Loucy (cell line): ENCODE results near the gene CAPN11.

ENCODE experiments used
- H2AFZ ChIP-seq: fragments of 200-600 bp; sonication (generic); 2 replicates; pipeline ENCODE4 v1.6.0; 2016; ENCODE audit warnings: antibody characterized with exemption, mild to moderate bottlenecking, low read length, moderate library complexity
- H3F3A ChIP-seq: fragments of 200-600 bp; 2 replicates; pipeline ENCODE4 v1.6.0; 2016; ENCODE audit warnings: antibody characterized with exemption, low read depth, mild to moderate bottlenecking
- H3K27me3 ChIP-seq: fragments of 200-600 bp; sonication (generic); 2 replicates; pipeline ENCODE4 v1.6.1; 2014; ENCODE audit warnings: low read length, mild to moderate bottlenecking; ENCODE audit not compliant: insufficient read depth, poor library complexity, severe bottlenecking
- H3K36me3 ChIP-seq: fragments of 200-600 bp; sonication (generic); 2 replicates; pipeline ENCODE4 v1.6.1; 2016; ENCODE audit warnings: low read length; ENCODE audit not compliant: insufficient read depth
- H3K4me1 ChIP-seq: fragments of 200-600 bp; sonication (generic); 2 replicates; pipeline ENCODE4 v1.5.1; 2014; ENCODE audit warnings: low read length, mild to moderate bottlenecking; ENCODE audit not compliant: insufficient read depth, poor library complexity, severe bottlenecking
- H3K4me2 ChIP-seq: fragments of 200-600 bp; sonication (generic); 2 replicates; pipeline ENCODE4 v1.6.0; 2014; ENCODE audit warnings: antibody characterized with exemption, low read length, low read depth, mild to moderate bottlenecking; ENCODE audit not compliant: poor library complexity, severe bottlenecking
- H3K4me3 ChIP-seq: fragments of 200-600 bp; sonication (generic); 2 replicates; pipeline ENCODE4 v1.5.1; 2014; ENCODE audit warnings: low read length, mild to moderate bottlenecking, mixed read lengths; ENCODE audit not compliant: poor library complexity, severe bottlenecking
- H3K79me2 ChIP-seq: fragments of 200-600 bp; sonication (generic); 2 replicates; pipeline ENCODE4 v1.6.1; 2014; ENCODE audit warnings: low read length; ENCODE audit not compliant: insufficient read depth
- H3K9ac ChIP-seq: fragments of 200-600 bp; sonication (generic); 2 replicates; pipeline ENCODE4 v1.6.0; 2014; ENCODE audit warnings: mild to moderate bottlenecking, low read depth, low read length, moderate library complexity; ENCODE audit not compliant: poor library complexity, severe bottlenecking
- H3K9me2 ChIP-seq: fragments of 200-600 bp; sonication (generic); replicated peaks from 2 replicates; pipeline ENCODE4 v1.6.1; 2016; ENCODE audit warnings: low read depth, low read length, mixed read lengths
- H3K9me3 ChIP-seq: fragments of 200-600 bp; sonication (generic); 2 replicates; pipeline ENCODE4 v1.6.1; 2014; ENCODE audit warnings: mild to moderate bottlenecking, antibody characterized with exemption, low read length, low read depth; ENCODE audit not compliant: insufficient read depth
- H4K20me1 ChIP-seq: fragments of 200-600 bp; sonication (generic); 2 replicates; pipeline ENCODE4 v1.6.0; 2014; ENCODE audit warnings: antibody characterized with exemption, low read length, mild to moderate bottlenecking; ENCODE audit not compliant: insufficient read depth, poor library complexity, severe bottlenecking
- CTCF ChIP-seq: fragments of 200-600 bp; sonication (generic); conservative IDR thresholded peaks from 2 replicates; pipeline ENCODE4 v1.5.1; 2014; ENCODE audit warnings: mild to moderate bottlenecking, antibody characterized with exemption, low read length
- EZH2phosphoT487 ChIP-seq: fragments of 200-600 bp; IDR thresholded peaks from 2 replicates; pipeline ENCODE4 v1.6.1; 2018; ENCODE audit warnings: antibody characterized with exemption, mild to moderate bottlenecking, moderate library complexity, borderline replicate concordance

The CAPN11 gene

GRCh38 chr6:44232676-44233566 is 74.3 kb downstream of the CAPN11 start:
- Histone ChIP-seq H3K9me3 (no peaks in the 10 kb centered on the region), H3K4me2 (no peak overlapping the region), H3K9me2 (no peaks in the 10 kb centered on the region), H3K36me3 (peaks cover 5% of the 10 kb centered on the region; the same call in 1 of the 2 replicates), H4K20me1 (no peaks in the 10 kb centered on the region), H3K9ac (no peak overlapping the region), H2AFZ (no peak overlapping the region), H3K79me2 (no peaks in the 10 kb centered on the region), H3F3A (no peaks in the 10 kb centered on the region), H3K4me3 (no peak overlapping the region), H3K4me1 (no peaks in the 10 kb centered on the region), H3K27me3 (no peaks in the 10 kb centered on the region)
- no peak for TF ChIP-seq CTCF
- no peak for TF ChIP-seq EZH2phosphoT487

- Histone ChIP-seq H3K4me1 (no peaks in the 10 kb centered on the region), H3K4me3 (no peak overlapping the region), H3K9ac (no peak overlapping the region), H3K27me3 (no peaks in the 10 kb centered on the region), H3K9me3 (no peaks in the 10 kb centered on the region), H3K36me3 (peaks cover 5% of the 10 kb centered on the region; the same call in 1 of the 2 replicates), H3K9me2 (no peaks in the 10 kb centered on the region), H3F3A (no peaks in the 10 kb centered on the region), H3K4me2 (no peak overlapping the region), H4K20me1 (no peaks in the 10 kb centered on the region), H3K79me2 (no peaks in the 10 kb centered on the region), H2AFZ (no peak overlapping the region)
- TF ChIP-seq CTCF (no peak), EZH2phosphoT487 (no peak)
These were observed 75.0 kb downstream of the CAPN11 start for GRCh38 chr6:44233567-44234100.
